ENCODE results near the gene CSHL1.

- TF ChIP-seq POLR2A (IDR thresholded peaks at IDR 0.05) (no peak), POLR2AphosphoS5 (IDR thresholded peaks at IDR 0.05) (no peak), CTCF (IDR thresholded peaks at IDR 0.05) (no peak), EP300 (IDR thresholded peaks at IDR 0.05) (no peak)
Observed at GRCh38 chr17:63942309-63942985, 31.4 kb upstream of the CSHL1 start.

Measured in upper lobe of left lung (tissue), 4 donors.